ENCODE results near the gene DMBX1.

The DMBX1 gene

GRCh38 chr1:46526691-46527291 is 37.2 kb downstream of the DMBX1 start:
- no peak for DNase-seq

GRCh38 chr1:46527474-46528296 is 38.0 kb downstream of the DMBX1 start:
- peak; percentile 71 for DNase-seq

- no peak for DNase-seq
Measured at GRCh38 chr1:46528297-46528955, 38.8 kb downstream of the DMBX1 start.

GRCh38 chr1:46529031-46529630 is 39.5 kb downstream of the DMBX1 start:
- DNase-seq, result no peak

GRCh38 chr1:46530311-46530710 is 40.7 kb downstream of the DMBX1 start:
- no peak for DNase-seq

- no peak for DNase-seq
Measured at GRCh38 chr1:46530791-46531409, 41.3 kb downstream of the DMBX1 start.

GRCh38 chr1:46532095-46532494 is 42.5 kb downstream of the DMBX1 start:
- DNase-seq, result no peak

GRCh38 chr1:46532498-46533178 is 43.0 kb downstream of the DMBX1 start:
- peak; percentile 67 for DNase-seq

GRCh38 chr1:46533179-46533864 is 43.7 kb downstream of the DMBX1 start:
- peak; percentile 58 for DNase-seq

GRCh38 chr1:46535063-46535462 is 45.4 kb downstream of the DMBX1 start:
- no peak for DNase-seq

- no peak for DNase-seq
Measured at GRCh38 chr1:46536527-46536926, 46.9 kb downstream of the DMBX1 start.

- no peak for DNase-seq
Measured at GRCh38 chr1:46537651-46538050, 48.0 kb downstream of the DMBX1 start.

GRCh38 chr1:46538147-46538546 is 48.5 kb downstream of the DMBX1 start:
- no peak for DNase-seq
